Stomach (tissue), 4 donors: Measurements from ENCODE around the gene DAB1.

Experiments used
- CTCF ChIP-seq, 7 experiments: fragments of 450-650 bp in 4 of 7; fragments of 200-600 bp in 3 of 7; sonication (generic) in 3 of 7; IDR thresholded peaks; one replicate each; pipeline ENCODE4 v1.5.1; 2016 to 2019; ENCODE audit warnings: antibody characterized with exemption in 7 of 7, control low read depth in 2 of 7, mild to moderate bottlenecking in 1 of 7
- EP300 ChIP-seq: sonication (generic); formaldehyde crosslinking; IDR thresholded peaks from one replicate; pipeline ENCODE4 v1.6.1; 2017; ENCODE audit warnings: antibody characterized with exemption
- POLR2A ChIP-seq, 4 donors: fragments of 450-650 bp; IDR thresholded peaks; one replicate each; pipeline ENCODE4 v1.6.1; 2016; ENCODE audit warnings: antibody characterized with exemption in 4 of 4, control low read depth in 2 of 4, mild to moderate bottlenecking in 1 of 4, moderate library complexity in 1 of 4
- POLR2AphosphoS5 ChIP-seq, 3 donors: sonication (generic); formaldehyde crosslinking; IDR thresholded peaks; one replicate each; pipeline ENCODE4 v1.6.1; 2016; ENCODE audit warnings: antibody characterized with exemption in 3 of 3

GRCh38 chr1:57384284-57384683 lies 39.6 kb downstream of the DAB1 start:
- no peak for TF ChIP-seq CTCF (IDR thresholded peaks at IDR 0.05)
- TF ChIP-seq POLR2AphosphoS5 (IDR thresholded peaks at IDR 0.05) = no peak
- no peak for TF ChIP-seq POLR2A (IDR thresholded peaks at IDR 0.05)
- TF ChIP-seq EP300 = no peak
